ENCODE data around the gene ATP11B.

The ATP11B gene

GRCh38 chr3:182792901-182793662, at the start of gene ATP11B:
Gene ATP11B, plus strand, starts transcription at chr3:182793504. Its CDS starts 256 bp downstream, at chr3:182793760.
- peak; percentile 92 for DNase-seq

GRCh38 chr3:182746959-182747358, 46.3 kb upstream of the ATP11B start:
- DNase-seq: no peak

- DNase-seq: no peak
Measured at GRCh38 chr3:182755308-182755707, 38.0 kb upstream of the ATP11B start.

GRCh38 chr3:182755712-182756111, 37.6 kb upstream of the ATP11B start:
- no peak for DNase-seq

GRCh38 chr3:182760576-182761164, 32.6 kb upstream of the ATP11B start:
- DNase-seq: no peak

- no peak for DNase-seq
Measured at GRCh38 chr3:182763896-182764295, 29.4 kb upstream of the ATP11B start.

GRCh38 chr3:182765287-182765686, 28.0 kb upstream of the ATP11B start:
- no peak for DNase-seq

GRCh38 chr3:182766099-182766498, 27.2 kb upstream of the ATP11B start:
- no peak for DNase-seq

GRCh38 chr3:182768413-182768812, 24.9 kb upstream of the ATP11B start:
- no peak for DNase-seq

GRCh38 chr3:182769673-182770072, 23.6 kb upstream of the ATP11B start:
- no peak for DNase-seq

GRCh38 chr3:182782149-182782548, 11.2 kb upstream of the ATP11B start:
- no peak for DNase-seq

GRCh38 chr3:182783106-182783505, 10.2 kb upstream of the ATP11B start:
- DNase-seq: no peak

- no peak for DNase-seq
Measured at GRCh38 chr3:182784542-182784941, 8.8 kb upstream of the ATP11B start.

GRCh38 chr3:182785142-182785541, 8.2 kb upstream of the ATP11B start:
- no peak for DNase-seq

- DNase-seq: no peak
Measured at GRCh38 chr3:182785756-182786155, 7.5 kb upstream of the ATP11B start.

- DNase-seq: no peak
Measured at GRCh38 chr3:182786564-182787196, 6.6 kb upstream of the ATP11B start.

GRCh38 chr3:182787302-182788036, 5.8 kb upstream of the ATP11B start:
- DNase-seq: no peak

- DNase-seq: no peak
Measured at GRCh38 chr3:182789371-182789770, 3.9 kb upstream of the ATP11B start.

- no peak for DNase-seq
Measured at GRCh38 chr3:182790612-182791011, 2.7 kb upstream of the ATP11B start.

- DNase-seq: peak; percentile 76
Measured at GRCh38 chr3:182793663-182794454, 555 bp downstream of the ATP11B start.

- DNase-seq: peak; percentile 38
Measured at GRCh38 chr3:182794455-182795388, 1.4 kb downstream of the ATP11B start.

Measured in NCI-H146 (cell line).